Activated T-cell treated with anti-CD3 and anti-CD28 coated beads for 48 hours (primary cell): ENCODE measurements around the gene ARHGAP26.

Experiments
- DNase-seq: peaks from one replicate; pipeline ENCODE4 v3.0.0-alpha.2; 2020; ENCODE audit warnings: low read depth

The ARHGAP26 gene

DNA sequence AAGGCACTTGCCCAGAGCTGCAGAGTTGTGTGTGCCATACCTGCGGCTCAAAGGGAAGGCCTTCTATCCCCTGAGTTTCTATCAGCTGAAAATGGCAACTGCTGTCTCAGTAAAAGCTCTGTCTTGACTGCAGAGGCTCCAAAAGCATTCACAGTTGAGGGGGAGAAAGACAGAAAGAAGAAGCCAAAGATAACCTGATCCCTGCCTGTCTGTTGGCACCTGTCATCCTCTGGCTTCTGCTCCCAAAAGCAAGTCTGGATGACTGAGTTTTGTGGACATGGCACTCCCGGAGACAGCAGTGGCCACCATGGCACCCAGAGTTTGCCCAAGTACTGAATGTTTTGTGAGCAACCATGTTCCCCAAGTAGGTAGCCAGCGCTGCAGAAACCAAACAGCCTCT, 456.7 kb downstream of the ARHGAP26 start:
- DNase-seq = no peak

DNA sequence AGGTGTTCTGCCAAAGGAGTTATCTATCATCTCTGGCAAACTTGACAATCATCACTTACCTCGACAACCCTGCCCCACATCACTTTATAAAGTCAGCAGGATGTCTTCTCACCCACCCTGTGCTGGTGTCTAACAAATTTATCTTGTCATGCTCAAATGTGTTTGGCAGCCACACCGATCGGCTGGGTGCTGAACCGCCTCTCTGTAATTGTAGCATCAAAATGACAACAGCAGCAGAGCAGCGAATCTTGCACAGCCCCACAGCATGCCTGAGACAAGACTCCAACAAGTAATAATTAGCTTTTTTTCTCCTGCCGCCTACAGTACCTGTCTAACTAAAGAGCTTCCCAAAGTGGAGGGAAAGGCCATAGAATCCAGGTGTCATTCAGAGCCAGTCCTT, 457.1 kb downstream of the ARHGAP26 start:
- no peak for DNase-seq

DNA sequence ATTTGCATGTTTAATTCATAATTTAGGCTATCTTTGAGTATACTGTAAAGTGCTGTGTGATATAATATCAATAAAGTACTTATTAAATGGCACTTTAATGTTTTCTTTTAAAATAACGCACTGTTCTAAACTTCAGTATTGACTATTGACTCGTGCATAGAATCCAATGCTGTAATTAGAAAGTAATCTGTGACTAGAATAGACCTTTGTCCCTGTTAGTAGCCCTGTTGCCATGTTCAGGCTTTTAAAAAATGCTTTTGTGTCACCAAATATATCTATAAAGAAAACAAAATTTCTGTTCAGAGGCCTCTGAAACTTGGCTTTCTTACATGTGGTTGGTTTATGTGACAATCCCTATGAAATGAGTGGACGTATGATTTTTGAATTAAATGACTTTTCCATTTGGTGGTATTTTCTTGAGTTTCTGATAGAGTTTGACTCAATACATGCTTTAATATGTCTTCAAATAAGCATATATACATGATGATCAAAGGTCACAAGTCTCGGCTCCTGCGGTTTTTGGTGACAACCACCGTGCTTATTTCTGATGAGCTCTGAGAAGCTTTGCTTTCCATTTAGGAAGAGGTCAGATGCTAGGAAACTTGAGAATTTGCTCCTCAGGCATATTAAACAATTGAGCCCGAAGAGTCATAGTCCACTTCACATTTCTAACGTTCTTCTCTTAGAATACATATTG, 458.6 kb downstream of the ARHGAP26 start:
- DNase-seq = no peak

DNA sequence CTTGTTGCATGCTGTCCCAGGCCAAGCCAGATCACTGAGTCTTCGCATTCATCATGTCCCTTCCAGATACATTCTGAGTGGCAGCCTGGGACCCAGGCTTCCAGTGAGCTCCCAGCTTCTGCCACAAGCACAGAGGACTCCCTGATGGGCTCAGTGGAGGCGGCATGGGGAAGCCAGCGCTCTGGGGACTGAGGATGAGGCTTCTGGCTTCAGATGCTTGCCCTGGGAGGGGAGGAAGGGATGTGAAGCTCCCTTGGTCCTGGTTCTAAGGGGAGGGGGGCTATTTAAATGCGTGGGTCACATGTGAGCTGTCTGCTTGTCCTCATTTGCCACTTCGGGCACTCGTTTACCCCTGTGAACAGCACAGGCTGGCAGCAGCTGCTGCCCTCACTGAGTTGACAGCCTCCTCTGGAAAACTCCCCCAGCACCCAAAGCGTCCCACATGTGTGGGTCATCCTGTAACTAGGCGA, 459.3 kb downstream of the ARHGAP26 start:
- DNase-seq = no peak

DNA sequence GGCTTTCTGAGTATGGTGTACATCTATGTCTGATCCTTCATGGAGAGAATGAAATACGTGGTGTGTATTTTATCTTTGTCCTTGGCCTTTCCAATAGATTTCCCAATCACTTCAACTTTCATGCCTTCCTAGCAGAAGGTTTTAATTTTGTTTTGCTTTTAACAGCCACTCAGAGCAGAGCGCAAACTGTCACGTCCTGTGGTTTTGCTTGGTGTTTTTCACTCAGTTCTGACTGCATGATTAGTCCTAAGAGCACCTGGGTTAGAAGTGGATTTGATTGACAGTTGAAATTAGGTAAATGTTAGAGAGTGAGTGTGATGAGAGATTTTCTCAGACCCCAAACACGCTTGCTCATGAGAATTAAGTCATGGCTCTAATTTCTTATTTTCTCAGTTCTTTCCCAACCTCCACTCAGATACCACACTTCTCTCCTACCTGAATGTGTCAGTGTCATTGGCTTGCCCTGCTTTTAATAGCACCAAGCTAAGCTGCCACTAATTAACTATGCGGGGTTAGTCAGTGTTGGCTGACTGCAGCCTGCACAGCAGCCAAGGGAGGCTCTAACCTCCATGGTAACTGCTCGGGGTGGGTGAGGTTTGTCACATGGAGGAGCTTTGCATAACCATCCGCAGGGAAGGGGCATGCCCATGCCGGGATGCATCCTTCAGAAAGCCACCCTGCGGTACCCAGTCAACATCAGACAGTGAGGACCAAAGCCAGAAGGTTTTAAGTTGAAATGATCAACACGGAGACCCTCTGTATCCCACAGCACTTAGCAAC, 459.9 kb downstream of the ARHGAP26 start:
- DNase-seq = no peak

DNA sequence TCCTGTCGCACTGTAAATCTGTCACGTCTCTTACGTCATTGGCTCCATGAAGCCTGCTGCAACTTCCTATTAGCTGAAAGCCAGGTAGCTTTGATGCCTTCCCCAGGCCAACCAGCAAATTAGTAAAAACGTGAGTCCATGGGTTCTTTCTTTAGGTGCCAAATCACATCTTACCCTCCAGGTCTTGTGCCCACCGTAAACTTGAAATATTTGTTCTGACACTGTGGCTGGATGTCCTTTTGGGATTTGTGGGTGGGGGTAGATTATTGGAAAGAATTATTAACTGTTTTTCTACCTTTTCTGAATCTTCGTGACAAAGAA, 460.5 kb downstream of the ARHGAP26 start:
- DNase-seq = no peak

DNA sequence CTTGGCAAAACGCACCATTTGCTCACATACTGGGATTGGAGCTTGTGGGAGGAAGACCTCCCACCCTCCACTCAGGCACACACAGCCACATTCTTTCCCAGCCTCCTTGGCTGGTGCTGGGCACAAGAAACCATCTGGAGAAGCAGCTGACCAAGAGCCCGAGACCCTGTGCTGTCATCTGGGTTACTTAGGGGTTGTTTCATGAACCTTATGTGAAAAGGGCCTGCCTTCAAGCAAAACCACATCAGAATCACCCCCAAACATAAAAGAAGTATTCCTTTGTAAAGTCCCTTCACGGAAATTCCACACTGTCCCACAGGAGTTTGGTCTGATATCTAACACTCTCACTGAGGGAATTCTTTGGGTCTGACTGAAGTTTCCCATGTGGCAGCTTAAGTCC, 461.2 kb downstream of the ARHGAP26 start:
- DNase-seq = no peak

DNA sequence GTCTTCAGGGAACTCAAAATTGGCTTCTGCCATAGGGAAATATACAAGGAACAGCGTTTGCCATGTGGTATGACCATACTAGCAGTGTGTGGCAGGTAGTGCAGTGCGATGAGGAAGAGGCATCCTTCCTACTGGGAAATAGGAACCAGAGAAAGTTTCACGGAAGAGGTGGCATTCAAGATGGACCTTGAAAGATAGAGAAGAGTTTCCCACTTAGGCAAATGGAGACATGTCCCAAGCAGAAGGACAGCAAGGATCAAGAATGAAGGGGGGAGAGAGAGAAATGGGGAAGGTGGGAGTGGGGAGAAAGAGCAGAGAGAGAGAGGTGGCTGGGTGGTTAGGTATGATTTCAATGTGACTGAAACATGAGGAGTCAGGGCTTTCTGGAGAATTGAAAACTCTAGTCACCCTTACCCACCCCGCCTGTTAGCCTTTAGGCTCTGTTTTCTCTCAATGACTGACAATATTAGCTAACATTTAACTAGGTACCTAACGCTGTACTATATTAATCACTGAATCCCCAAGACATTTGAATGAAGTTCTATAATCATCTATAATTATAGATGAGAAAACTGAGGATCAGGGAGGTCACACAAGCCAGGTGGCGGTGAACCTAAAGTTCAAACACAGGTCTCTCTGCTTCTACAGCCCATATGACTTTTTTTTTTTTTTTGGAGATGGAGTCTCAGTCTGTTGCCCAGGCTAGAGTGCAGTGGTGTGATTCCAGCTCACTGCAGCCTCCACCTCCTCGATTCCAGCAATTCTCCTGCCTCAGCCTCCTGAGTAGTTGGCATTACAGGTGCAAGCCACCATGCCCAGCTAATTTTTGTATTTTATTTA, 462.0 kb downstream of the ARHGAP26 start:
- no peak for DNase-seq

DNA sequence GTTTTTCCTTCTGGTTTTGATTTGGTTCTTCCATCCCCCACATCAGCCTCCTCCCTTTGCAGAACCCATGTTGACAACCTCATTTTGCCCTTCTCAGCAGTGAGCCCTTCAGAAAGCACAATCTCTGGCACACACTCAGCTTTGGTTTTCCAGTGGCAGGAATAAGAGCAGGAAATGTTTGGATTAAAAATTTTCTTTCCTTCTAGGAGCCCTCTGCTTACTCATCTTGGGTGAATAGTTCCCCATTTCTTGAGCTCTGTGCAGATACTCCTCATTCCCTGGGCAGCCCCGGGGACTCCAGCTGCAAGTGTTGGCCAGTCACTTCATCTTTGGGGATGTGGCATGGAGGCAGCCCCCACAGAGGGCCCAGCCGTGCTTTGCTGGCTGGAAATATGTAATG, 462.9 kb downstream of the ARHGAP26 start:
- DNase-seq = no peak

DNA sequence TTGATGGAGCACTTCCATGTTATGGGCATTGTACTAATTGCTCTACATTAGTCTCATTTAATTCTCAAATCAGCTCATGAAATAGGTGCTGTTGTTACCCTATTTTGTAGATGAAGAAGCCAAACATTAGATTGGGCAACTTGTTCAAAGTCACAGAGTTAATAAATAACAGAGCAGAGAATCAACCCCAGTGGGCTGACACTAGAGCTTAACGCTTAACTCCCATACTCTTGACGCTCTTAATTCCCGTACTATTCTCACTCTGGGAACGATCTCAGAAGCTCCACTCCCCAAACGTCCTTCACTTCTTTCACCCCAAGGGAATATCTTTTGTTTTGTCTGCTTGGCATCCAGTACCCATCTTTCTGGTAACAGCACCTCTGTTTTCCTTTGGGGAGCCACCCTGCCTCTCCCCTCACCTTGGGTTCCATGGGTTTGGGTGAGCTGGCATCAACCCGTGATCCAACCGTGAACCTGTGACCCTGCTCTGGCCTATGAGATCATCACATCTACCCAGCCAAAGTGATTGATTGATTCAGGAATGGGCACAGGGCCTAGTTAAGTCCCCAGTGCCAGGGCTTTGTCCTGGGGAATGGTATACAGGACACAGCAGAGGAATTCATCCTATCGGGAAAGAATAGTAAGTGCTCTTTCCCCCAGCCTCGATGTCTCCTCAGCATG, 464.1 kb downstream of the ARHGAP26 start:
- DNase-seq = no peak

DNA sequence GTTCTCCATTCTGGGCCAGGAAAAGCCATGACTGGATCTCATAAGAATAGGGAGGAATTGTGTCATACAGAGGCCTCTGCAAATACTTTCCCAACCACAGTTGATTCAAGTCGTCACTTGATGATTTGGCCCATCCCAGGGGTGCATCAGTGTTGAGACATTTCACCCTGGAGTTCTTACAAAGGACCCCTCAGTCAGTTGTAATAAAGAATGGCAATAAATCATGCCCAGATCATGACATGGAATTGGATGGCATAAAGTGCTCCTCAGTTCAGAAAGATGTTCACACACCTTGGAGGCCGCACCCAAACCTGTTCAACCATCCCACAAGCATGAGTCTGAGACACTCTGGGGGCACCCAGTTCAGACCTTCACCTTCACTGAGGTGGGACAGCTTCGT, 465.2 kb downstream of the ARHGAP26 start:
- DNase-seq = no peak

DNA sequence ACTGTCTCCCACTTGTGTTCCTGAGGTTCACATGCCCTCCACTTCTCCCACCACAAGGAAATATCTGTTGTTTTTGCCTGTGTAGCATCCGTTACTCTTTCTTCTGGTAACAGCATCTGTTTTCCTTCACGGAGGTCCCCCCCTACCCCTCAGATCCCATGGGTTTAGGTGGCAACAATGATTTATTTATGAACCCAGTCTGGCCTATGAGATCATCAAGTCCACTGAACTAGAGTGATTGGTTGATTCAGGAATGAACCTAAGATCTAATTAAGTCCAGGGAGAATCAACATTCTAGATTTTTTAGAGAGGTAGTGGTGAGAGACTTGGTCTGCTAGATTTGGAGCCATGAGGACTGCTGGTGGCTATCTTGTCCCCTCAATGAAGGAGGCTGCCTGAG, 466.5 kb downstream of the ARHGAP26 start:
- DNase-seq = no peak

DNA sequence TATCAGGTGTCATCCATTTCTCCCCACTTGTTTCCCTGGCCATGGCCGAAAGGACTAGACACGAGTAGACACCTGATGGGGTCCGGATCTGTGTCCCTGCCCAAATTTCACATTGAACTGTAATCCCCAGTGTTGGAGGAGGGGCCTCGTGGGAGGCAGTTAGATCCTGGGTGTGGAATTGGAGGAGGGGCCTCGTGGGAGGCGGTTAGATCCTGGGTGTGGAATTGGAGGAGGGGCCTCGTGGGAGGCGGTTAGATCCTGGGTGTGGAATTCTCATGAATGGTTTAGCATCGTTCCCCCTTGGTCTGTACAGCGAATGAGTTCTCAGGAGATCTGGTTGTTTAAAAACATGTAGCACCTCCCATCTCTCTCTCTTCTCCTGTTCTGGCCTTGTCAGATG, 467.5 kb downstream of the ARHGAP26 start:
- DNase-seq = no peak

DNA sequence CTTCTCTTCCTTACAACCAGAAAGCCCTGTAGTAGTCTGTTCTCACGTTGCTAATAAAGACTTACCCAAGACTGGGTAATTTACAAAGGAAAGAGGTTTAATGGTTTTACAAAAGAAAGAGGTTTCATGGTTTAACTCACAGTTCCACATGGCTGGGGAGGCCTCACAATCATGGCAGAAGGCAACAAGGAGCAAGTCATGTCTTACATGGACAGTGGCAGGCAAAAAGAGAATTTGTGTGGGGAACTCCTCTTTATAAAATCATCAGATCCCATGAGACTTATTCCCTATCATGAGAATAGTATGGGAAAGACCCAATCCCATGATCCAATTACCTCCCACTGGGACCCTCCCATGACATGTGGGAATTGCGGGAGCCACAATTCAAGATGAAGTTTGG, 468.4 kb downstream of the ARHGAP26 start:
- no peak for DNase-seq

DNA sequence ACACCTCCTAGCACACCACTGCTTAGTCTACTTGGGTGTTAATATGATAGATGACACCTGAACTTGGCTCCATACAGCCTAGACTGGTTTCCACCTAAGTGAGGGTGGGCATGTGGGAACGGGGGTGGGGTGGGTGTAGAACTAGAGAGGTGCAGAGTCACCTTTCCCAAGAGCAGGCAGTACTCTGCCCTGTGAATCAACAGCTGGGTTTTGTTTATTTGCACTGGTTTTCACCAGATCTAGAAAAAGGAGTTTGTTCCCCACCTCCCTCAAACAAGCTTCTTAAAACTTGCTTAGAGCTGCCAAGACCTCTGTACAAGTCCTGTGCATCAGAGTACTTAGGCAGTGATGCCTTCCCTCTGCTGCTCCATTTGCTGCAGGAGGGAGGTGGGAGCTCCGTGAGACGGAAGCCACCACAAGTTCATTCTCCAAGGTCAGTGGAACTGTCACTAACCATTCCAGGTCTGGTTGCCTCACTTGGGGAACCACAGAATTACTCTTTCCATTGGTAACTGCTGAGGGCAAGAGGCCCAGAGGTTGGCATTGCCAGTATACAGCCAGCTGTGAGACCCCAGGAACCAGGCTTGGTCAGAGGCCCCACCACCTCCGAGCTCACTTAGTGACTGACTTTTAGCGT, 469.8 kb downstream of the ARHGAP26 start:
- no peak for DNase-seq

DNA sequence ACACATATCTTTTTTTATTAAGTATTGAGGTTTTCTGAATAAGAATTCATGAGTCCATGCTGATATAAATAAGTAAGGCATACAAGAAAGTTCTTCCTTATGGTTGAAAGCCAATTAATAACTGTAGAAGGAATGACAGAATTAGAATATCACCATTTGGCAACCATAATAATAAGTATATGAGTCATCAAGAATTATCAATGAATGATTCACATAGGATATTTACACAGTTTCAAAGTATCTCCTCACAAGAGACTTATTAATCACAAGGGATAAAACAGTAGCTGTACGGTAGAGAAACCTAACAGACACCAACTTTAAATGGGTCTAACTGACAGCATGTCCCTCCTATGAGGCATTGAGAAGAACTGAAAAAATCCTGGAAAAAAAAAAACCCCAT, 471.7 kb downstream of the ARHGAP26 start:
- DNase-seq = no peak

DNA sequence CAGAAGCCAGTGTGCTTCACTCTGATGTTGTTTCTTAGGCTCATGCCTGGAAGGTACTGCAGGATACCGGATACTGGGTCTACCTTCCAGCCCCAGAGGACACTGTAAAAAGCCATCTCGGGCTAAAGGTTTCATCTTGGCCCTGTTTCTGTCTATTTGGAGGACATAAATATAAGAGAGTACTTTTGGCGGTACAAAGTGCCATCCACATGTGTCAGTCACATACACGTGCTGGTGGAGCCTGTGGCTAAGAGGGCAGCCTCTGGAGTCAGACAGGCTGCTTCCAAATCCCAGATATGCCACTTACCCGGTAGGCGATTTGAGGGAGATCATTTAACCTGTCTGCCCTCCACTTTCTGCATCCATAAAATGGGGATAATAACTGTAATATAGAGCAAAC, 472.9 kb downstream of the ARHGAP26 start:
- DNase-seq = no peak

DNA sequence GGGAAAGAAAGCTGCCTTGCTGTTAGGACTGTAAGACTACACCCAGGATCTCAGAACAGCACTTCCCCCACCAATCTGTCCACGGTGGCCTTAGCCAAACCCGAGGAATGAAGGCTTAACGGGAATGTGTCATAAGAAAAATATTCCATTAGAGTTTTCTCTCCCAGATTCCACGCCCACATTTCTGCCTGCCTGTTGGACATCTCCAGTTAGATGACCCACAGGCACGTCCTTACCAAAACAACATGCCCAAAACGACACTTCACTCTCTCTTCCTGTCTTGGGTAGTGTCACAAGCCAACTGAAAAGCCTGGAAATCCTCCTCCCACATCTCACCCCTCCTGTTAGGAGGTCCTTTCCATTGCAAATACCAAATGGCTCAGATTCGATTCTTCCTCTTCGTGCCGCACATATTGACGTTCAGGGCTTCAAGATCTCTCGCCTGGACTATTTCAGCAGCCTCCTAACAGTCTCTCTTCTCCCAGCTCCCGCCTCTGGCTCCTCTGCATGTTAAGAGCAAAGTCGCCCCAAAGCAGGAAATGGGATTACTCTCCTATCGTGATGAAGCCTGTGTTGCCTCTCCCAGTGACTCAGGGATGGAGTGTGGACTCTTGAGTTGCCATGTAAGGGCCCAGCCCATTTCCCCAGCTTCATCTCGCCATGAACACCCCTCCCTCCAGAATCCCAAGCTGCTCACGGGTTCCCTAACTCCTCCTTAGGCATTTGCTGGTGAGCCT, 474.0 kb downstream of the ARHGAP26 start:
- DNase-seq = no peak

DNA sequence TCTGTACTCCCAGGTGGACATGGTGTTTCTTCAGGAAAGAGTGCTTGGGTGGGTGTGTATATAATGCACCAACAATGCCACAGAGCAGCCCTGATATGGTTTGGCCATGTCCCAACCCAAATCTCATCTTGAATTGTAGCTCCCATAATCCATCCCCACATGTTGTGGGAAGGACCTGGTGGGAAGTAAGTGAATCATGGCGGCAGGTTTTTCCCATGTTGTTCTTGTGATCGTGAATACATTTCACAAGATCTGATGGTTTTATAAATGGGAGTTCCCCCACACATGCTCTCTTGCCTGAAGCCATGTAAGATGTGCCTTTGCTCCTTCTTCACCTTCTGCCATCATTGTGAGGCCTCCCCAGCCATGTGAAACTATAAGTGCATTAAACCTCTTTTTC, 474.8 kb downstream of the ARHGAP26 start:
- no peak for DNase-seq

DNA sequence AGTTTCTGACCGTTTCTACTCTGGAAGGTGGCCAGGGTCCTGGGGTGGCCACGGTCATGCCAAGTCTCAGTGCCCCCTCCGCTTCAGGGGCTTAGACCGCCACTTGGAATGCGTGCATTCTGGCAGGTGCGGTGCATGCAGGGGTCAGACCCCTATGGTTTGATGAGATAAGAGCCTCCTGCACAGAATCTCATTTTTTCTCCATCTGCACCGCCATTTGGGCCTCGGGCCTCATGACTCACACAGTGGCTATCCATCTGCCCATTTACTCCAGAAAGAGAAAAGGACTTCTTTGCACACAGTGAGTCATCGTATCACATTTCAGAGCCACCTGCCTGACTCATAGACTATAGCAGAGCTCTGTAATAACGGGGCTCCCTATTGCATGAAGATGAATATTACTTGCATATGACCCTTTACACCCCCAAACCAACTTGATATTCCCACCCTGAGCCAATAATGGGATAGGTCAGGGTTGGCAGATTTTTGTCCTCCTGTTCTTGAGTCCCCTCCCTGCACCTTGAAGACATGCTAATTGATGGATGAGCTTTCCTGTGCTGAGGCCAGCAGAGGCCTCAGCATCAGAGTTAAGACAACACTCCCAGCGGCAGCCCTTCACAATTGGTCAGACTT, 475.9 kb downstream of the ARHGAP26 start:
- DNase-seq = no peak
